Measurements from ENCODE around the gene MADCAM1.

GRCh38 chr19:508204-509150, 12.2 kb downstream of the MADCAM1 start:
- TF ChIP-seq CTCF (conservative IDR thresholded peaks at IDR 0.05; ENCODE audit: low read depth, low read length) (no peak), EZH2 (IDR thresholded peaks at IDR 0.05; ENCODE audit: borderline replicate concordance, low read depth, low read length, poor library complexity, severe bottlenecking) (no peak)
